Natural killer cell (primary cell): ENCODE results near the gene NRXN3. TPM values are rescaled to one million over a fixed set of nuclear protein-coding genes. Genes with fewer than 3 reads are reported as not detected.

Source experiments
- ATAC-seq, 3 donors: fragments of 150-1000 bp in 2 of 3; fragments of 200-7000 bp in 1 of 3; cut with Tn5 transposase; 1 replicate in 1 of 3; 2 replicates in 2 of 3; pipeline ENCODE4 v1.10.0; 2021; ENCODE audit warnings: mild to moderate bottlenecking in 2 of 3, moderate library complexity in 2 of 3
- DNase-seq, 2 donors: peaks; one replicate each; pipeline versions ENCODE4 v3.0.0 to v3.0.0-alpha.2; 2013 to 2021; ENCODE audit warnings: mixed read lengths in 1 of 2
- H3K27ac ChIP-seq: one replicate; pipeline ENCODE4 v1.5.1; 2013; ENCODE audit warnings: mild to moderate bottlenecking, low read length
- H3K27me3 ChIP-seq: one replicate; pipeline ENCODE4 v1.6.1; 2013; ENCODE audit warnings: low read length; ENCODE audit not compliant: control insufficient read depth, insufficient read depth
- H3K36me3 ChIP-seq: one replicate; pipeline ENCODE4 v1.6.1; 2013; ENCODE audit warnings: low read length; ENCODE audit not compliant: control insufficient read depth, insufficient read depth
- H3K4me1 ChIP-seq: one replicate; pipeline ENCODE4 v1.6.1; 2013; ENCODE audit warnings: low read length; ENCODE audit not compliant: control insufficient read depth, insufficient read depth
- H3K4me3 ChIP-seq: one replicate; pipeline ENCODE4 v1.5.1; 2013; ENCODE audit warnings: low read length
- H3K9me3 ChIP-seq: one replicate; pipeline ENCODE4 v1.6.1; 2013; ENCODE audit warnings: low read length; ENCODE audit not compliant: control insufficient read depth, insufficient read depth
- H3K27ac Mint-ChIP-seq, 2 donors: one replicate each; pipeline ENCODE4 v1.8.0; 2022; ENCODE audit warnings: mild to moderate bottlenecking in 2 of 2, mixed read lengths in 2 of 2, moderate library complexity in 1 of 2
- H3K27me3 Mint-ChIP-seq, 2 donors: one replicate each; pipeline ENCODE4 v1.8.0; 2022; ENCODE audit warnings: low read depth in 2 of 2, mixed read lengths in 2 of 2
- H3K36me3 Mint-ChIP-seq: one replicate; pipeline ENCODE4 v1.8.0; 2022; ENCODE audit warnings: mixed read lengths
- H3K4me1 Mint-ChIP-seq, 2 donors: one replicate each; pipeline ENCODE4 v1.8.0; 2022; ENCODE audit warnings: mixed read lengths in 2 of 2
- H3K4me3 Mint-ChIP-seq: one replicate; pipeline ENCODE4 v1.8.0; 2022; ENCODE audit warnings: mild to moderate bottlenecking, moderate library complexity, mixed read lengths
- H3K9me3 Mint-ChIP-seq, 2 donors: one replicate each; pipeline ENCODE4 v1.8.0; 2022; ENCODE audit warnings: mixed read lengths in 2 of 2
- CTCF ChIP-seq: fragments of 200-600 bp; IDR thresholded peaks from one replicate; pipeline ENCODE4 v1.8.0; 2022; ENCODE audit warnings: antibody characterized with exemption
- WGBS: methylation state at CpG from one replicate; pipeline ENCODE4 v1.1.7; 2013; ENCODE audit warnings: missing lambda C conversion rate; ENCODE audit not compliant: insufficient coverage; 5-methylcytosine and 5-hydroxymethylcytosine counted together
- intact Hi-C: fragments of 100-400 bp; cut with micrococcal nuclease; formaldehyde crosslinking; loops from one replicate; pipeline ENCODE4 v1.14.2; 2022
- total RNA-seq, 4 donors: library from RNA; stranded (reverse); fragments of 120-200 nt in 1 of 4; gene quantifications; one replicate each; pipeline versions ENCODE4 v1.2.3 to v1.2.4, GENCODE V29; 2013 to 2022

The NRXN3 gene
- total RNA-seq, 3 donors from 2014 or later (not counting 1 experiment from before 2014, with no cell fraction given): not detected

- Mint-ChIP-seq H3K9me3 (peaks cover 3 to 9% of the 10 kb centered on the region in 2 donors), H3K4me1 (no peaks in the 10 kb centered on the region), H3K4me3 (no peak overlapping the region), H3K27me3 (peaks cover 8 to 17% of the 10 kb centered on the region in 2 donors), H3K27ac (no peak overlapping the region), H3K36me3 (peaks cover 8% of the 10 kb centered on the region)
- Histone ChIP-seq H3K9me3 (no peaks in the 10 kb centered on the region), H3K36me3 (no peaks in the 10 kb centered on the region), H3K4me1 (no peaks in the 10 kb centered on the region), H3K4me3 (no peak overlapping the region), H3K27ac (no peak overlapping the region), H3K27me3 (no peaks in the 10 kb centered on the region)
- ATAC-seq (no peak), DNase-seq (no peak)
- intact Hi-C loops: no loop called here
- no peak for TF ChIP-seq CTCF
These were observed 1115.1 kb downstream of the NRXN3 start for GRCh38 chr14:79285263-79285662.

GRCh38 chr14:79287976-79288375, 1117.8 kb downstream of the NRXN3 start:
- ATAC-seq (no peak), DNase-seq (no peak)
- Histone ChIP-seq H3K4me1 (no peaks in the 10 kb centered on the region), H3K36me3 (no peaks in the 10 kb centered on the region), H3K27ac (no peak overlapping the region), H3K27me3 (no peaks in the 10 kb centered on the region), H3K9me3 (no peaks in the 10 kb centered on the region), H3K4me3 (no peak overlapping the region)
- Mint-ChIP-seq H3K4me1 (no peaks in the 10 kb centered on the region), H3K27me3 (no peaks in the 10 kb centered on the region), H3K4me3 (no peak overlapping the region), H3K9me3 (peaks cover 10 to 12% of the 10 kb centered on the region in 2 donors), H3K27ac (no peak overlapping the region), H3K36me3 (peaks cover 6% of the 10 kb centered on the region)
- TF ChIP-seq CTCF: no peak
- intact Hi-C loops: no loop called here
- no CpG with 5 or more reads among the region's 1 CpG for WGBS

GRCh38 chr14:79293482-79294177, 1123.5 kb downstream of the NRXN3 start:
- H3K27me3 Mint-ChIP-seq: no peaks in the 10 kb centered on the region
- Histone ChIP-seq H3K27ac (no peak overlapping the region), H3K27me3 (no peaks in the 10 kb centered on the region), H3K36me3 (no peaks in the 10 kb centered on the region), H3K4me1 (no peaks in the 10 kb centered on the region), H3K4me3 (no peak overlapping the region), H3K9me3 (no peaks in the 10 kb centered on the region)
- DNase-seq: no peak
- WGBS: 43% methylated on average over 7 of the region's 11 CpGs
- peaks cover 12 to 16% of the 10 kb centered on the region in 2 donors for H3K9me3 Mint-ChIP-seq
- no peaks in the 10 kb centered on the region for H3K4me1 Mint-ChIP-seq
- peaks cover 6% of the 10 kb centered on the region for H3K36me3 Mint-ChIP-seq
- no peak overlapping the region for H3K4me3 Mint-ChIP-seq
- no peak overlapping the region for H3K27ac Mint-ChIP-seq
- ATAC-seq: no peak
- intact Hi-C loops: no loop called here
- TF ChIP-seq CTCF: no peak

GRCh38 chr14:79294499-79294898, 1124.3 kb downstream of the NRXN3 start:
- peaks cover 6% of the 10 kb centered on the region for H3K36me3 Mint-ChIP-seq
- Histone ChIP-seq H3K36me3 (no peaks in the 10 kb centered on the region), H3K9me3 (no peaks in the 10 kb centered on the region), H3K4me3 (no peak overlapping the region), H3K4me1 (no peaks in the 10 kb centered on the region), H3K27ac (no peak overlapping the region), H3K27me3 (no peaks in the 10 kb centered on the region)
- no peaks in the 10 kb centered on the region for H3K27me3 Mint-ChIP-seq
- no peaks in the 10 kb centered on the region for H3K4me1 Mint-ChIP-seq
- H3K27ac Mint-ChIP-seq: no peak overlapping the region
- intact Hi-C loops: no loop called here
- no peak overlapping the region for H3K4me3 Mint-ChIP-seq
- H3K9me3 Mint-ChIP-seq: peaks cover 12 to 16% of the 10 kb centered on the region in 2 donors
- ATAC-seq: no peak
- DNase-seq: no peak
- no peak for TF ChIP-seq CTCF
